ENCODE measurements around the gene DPYSL4.

The DPYSL4 gene

DNA sequence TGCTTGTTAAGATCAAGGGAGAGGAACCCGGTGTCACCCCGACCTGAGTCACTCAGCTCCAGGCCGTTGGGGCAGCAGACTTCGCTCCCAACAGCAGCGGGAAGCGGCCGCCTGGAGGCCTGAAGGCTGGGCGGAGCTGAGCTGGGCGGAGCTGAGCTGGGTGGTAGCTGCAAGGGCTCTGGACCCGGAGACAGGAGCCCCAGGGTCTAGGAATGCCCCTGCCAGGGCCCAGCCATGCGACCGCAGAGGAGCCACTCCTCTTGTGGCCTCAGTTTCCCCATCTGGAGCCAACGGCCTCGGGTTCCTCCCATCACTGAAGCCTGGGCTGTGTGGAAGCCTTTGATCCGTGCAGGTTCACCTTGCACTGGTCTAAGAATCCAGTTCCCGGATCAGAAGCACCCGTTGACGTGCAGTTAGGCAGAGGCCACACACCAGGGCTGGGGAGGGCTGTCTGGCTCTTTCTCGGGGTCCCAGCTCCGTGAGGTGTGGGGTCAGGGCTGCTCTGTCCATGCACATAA lies 21.9 kb upstream of the DPYSL4 start:
- DNase-seq: no peak

GRCh38 chr10:132165416-132165980 lies 21.2 kb upstream of the DPYSL4 start:
- DNase-seq: no peak

DNA sequence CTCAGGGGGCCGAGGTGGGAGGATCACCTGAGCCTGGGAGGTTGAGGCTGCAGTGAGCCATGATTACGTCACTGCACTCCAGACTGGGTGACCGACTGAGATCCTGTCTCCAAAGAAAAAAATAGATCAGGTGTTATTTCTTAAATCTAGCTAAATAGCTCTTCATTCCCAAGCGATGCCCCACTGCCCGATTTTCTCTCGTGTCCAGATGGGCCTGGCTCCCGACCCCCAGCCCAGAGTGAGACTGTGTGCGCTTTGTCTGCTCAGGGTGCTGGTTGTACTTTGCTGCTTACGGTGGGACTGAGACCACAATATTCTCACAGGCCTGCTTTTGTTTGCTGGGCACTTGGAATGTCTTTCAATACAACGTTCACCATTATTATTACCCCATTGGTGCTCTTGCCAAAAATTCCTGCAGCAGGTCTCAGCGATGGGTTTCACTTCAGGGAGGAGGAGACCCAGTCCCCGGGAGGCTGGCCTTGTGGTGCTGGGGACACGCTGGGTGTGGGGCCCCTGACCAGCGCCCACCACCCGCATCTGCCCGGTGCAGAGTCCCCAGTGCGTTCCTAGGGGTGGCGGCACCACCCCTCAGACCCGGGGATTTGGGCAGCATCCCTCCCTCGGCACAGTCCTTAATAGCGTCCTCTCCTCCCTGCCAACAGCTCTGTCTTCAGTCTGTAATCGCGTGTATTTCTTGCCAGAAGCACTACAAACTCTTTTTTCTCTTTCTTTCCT lies 20.4 kb upstream of the DPYSL4 start:
- DNase-seq: no peak

DNA sequence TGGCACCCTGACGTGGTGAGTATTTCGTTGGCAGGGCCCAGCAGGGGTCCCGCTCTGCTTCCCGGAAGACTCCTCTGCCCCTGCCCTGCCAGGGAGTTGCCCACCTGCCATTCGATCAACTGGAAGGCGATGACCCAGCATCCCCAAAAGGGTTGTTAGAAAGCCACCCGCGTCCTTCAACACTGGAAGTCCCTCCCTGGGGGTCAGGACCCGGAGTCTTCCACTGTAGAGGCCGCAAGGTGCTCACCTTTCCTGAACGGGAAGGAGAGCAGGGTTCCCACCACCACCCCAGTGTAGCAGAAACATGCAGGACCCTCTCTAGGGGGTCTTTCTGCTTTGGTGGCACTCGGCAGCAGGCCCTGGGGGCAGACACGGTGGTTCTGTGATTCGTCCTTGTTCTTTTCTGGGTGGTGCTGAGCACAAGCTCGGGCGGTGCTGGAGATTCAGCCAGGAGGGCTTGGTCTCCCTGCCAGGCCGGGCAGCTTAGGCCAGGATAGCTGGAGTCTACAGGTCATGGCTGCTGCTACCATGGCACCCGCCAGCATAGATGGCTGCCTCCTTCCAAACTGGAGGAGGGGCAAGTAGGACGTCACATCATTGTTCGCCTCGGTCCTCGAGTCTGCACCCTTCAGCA lies 19.6 kb upstream of the DPYSL4 start:
- DNase-seq: no peak

DNA sequence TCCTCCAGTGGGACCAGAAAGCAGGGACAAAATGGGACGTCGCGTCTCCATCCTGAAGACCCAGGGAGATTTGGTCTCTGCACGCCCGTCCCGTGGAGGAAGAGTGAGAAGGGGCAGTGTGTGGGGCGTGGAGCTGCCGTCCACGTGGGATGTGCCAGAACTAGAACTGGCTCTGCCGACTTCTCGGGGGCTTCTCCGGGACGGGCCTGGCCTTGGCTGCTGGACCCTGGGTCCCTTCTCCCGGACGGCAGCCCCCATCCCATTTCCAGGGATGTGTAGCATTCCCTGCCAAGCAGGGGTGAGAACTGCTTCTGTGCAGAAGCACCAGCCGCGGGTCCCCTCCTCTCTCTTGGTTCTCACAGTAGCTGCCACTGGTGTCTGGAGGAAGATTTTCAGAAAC lies 18.8 kb upstream of the DPYSL4 start:
- DNase-seq: no peak

DNA sequence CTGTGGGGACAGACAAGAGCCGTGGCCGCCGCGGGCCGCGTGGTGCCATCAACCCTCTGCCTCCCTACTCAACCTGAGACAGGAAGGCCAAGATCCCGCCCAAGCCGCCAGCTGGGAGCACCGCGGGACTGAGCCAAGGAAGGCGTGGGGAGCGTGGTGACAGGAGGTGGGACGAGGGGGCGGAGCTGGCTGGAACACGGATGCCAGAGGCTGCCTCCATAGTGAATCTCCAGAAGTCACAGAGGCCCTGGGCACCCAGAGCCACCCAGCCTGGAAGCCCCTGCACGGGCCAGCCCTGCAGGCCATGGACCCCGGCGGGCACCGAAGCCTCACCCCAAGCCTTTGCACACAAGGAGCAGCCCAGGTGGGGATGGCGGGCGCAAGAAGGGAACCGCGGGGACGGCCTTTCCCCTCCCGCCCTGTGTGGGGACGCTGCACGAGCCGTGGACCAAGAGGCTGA lies 18.1 kb upstream of the DPYSL4 start:
- no peak for DNase-seq

DNA sequence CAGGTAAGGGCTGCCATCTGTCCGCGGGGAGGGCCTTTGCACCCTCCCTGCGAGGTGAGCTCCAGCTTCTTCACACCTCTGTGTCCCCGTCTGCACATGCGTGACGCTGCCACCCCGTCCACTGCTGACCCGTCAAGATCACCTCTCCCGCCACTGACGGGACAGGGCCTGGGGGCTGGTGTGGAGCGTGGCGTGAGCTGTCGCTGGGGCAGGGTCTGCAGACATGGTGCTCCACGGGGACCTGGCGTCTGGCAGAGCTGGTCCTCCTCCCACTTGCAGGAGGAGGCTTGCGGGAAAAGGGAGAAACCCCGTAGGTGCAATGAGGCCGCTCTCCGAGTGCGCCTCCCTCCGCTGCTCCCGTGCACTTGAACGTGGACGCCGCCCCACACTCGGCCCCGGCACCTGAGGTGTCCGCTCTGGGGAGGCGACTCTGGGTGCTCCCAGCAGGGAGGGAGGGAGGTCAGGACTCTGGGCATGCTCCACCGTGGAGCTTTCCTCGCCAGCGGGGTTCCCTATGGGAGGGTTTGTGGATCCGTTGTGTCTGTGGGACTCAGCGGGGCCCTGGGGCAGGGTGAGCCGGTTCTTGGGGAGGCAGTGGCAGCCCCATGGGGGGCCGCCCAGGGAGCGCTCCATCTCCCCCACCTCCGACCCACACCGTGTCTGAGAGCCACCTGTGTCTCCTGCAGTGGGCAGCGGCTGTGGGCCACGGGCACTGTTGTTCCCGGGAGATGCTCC lies 17.6 kb upstream of the DPYSL4 start:
- DNase-seq: no peak

- DNase-seq: no peak
Observed at GRCh38 chr10:132169766-132170560, 16.8 kb upstream of the DPYSL4 start.

GRCh38 chr10:132170561-132171361 lies 16.0 kb upstream of the DPYSL4 start:
- DNase-seq: no peak

- DNase-seq: no peak
Observed at GRCh38 chr10:132172091-132173066, 14.4 kb upstream of the DPYSL4 start.

GRCh38 chr10:132173185-132173584 lies 13.6 kb upstream of the DPYSL4 start:
- DNase-seq: no peak

DNA sequence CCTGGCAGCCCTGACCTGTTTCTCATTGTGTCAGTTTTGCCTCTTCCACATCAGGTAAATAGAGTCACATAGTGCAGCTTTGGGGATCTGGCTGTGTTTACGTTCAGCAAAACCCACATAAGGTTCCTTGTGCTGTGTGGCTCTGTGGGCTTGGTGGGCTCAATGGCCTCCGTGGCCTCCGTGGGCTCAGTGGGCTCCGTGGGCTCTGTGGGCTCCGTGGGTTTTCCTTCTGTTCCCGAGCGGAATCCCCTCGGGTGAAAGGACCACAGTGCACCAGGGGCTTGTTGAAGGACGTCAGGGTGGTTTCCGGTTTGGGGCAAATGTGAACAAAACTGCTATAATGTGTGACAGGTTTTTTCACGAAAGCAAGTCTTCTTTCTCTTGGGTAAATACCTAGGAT lies 12.5 kb upstream of the DPYSL4 start:
- DNase-seq: no peak

DNA sequence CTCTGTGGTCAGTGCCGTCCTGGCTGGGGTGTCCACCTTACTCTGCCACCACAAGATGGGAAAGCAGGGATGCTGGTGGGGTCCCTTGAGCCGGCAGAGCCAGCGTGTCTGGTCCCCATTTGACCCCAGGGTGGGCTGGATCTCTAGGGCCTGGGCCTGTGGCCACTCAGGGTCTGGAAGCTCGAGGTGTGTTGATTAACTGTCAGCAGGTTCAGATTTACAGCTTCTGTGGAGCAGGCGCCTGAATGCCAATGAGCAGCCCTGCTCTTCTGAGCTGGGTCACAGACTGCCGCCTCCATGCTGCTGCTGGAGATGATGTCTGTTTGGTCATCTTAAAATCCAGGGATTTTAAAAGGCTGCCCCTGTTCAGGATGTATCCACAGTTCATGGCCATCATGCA lies 11.3 kb upstream of the DPYSL4 start:
- no peak for DNase-seq

GRCh38 chr10:132175907-132176581 lies 10.7 kb upstream of the DPYSL4 start:
- DNase-seq: no peak

DNA sequence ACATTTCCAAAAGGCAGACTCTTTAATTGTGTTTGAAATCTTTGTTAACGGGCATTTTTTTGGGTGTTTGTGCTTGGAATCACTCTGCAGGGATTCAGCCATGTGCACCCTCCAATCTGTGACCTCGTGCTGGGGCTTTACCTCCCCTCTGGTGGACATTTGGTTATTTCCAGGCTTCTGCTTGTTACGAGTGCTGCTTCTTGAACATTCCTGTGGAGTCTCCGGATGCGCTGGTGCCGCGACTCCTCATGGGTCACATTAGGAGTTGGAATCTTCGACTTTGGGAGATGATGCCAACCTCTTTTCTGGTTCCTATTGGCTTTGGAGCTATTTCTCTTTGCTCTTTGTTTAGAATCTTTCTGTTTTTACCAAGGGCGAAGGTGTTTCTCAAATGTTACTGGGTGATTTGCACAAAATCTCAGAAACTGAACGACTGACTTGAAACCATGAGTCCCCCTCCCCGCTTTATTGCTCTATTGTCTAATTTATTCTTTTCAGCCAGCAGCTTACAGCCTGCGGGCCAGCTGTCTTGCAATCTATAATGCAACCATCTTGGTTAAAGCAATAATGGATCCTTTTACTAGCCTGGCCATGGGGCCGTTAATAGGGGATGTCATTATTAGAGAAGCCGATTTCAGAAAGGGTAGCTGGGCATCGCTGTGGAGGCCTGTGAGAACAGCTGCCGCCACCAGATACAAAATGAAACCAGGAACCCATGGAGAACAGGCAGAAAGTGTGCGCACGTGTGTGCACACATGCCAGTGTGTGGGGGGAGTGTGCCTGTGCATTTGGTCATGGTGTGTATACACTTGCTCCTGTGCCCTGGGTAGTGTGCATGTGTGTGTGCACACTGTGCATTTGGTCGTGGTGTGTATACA lies 9.9 kb upstream of the DPYSL4 start:
- DNase-seq: no peak

DNA sequence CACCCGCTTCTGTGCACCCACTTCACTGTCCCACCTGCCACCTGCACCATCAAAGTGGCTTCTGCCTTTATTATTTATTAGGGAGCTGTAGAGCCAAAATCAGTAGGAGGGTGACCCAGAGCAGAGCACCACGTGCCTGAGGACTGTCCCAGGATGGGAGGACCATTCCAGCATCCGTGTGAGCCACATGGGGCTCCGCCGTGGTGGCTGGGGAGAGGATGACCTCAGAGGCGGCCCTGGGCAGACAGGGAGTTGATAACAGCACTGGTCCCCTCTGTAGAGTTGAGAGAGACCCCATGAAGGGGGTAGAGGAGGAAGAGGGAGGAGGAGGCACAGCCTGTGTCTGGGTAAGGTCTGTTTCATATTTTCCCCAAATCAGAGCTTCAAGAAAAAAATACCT lies 8.7 kb upstream of the DPYSL4 start:
- no peak for DNase-seq

DNA sequence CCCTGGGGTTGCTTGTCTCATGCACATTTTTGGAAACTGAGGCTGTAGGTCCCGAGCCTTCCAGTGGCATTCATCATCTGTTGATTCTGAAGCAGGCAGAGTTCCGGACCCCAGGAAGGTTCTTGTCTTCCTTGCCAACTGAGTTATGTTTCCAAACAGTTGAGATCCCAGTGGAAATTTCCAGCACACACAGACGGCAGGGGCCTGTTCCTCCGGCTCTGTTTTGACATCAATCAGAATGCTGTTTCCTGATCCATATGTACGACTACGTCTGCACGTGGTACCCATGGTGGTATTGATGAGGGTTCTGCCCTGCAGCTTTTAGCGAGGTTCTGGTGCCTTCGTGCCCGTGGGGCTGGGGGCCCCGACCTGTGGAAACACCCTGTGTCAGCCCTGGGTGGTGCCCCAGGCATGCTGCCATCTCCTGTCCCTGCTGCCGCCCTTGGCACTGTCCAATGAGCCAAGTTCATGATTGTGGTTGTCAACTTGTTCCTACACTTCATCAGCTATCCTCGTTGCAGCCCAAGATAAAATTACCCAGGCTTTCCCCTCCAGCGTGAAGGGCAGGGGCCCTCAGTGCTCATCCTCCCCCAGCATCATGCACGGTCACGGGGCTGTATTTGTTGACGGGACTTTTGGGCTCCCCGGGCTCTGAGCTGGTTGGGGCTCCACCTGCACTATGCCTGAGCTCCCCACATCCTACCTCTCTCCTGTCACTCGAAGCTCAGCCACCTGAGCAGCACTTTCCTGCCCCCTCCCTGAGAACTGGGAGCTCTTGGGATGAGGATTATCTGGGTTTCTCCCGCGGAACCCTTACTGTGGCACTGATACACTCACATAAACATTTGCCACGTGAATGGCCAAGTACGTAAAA lies 7.8 kb upstream of the DPYSL4 start:
- no peak for DNase-seq
